Sigmoid colon (tissue), 4 donors: ENCODE data around the gene CDX1.

Experiments used
- CTCF ChIP-seq, 4 experiments: fragments of 450-650 bp in 3 of 4; fragments of 200-600 bp in 1 of 4; IDR thresholded peaks; one replicate each; pipeline ENCODE4 v1.5.1; 2016 to 2019; ENCODE audit warnings: antibody characterized with exemption in 4 of 4, mild to moderate bottlenecking in 3 of 4, moderate library complexity in 2 of 4
- EP300 ChIP-seq, 4 donors: sonication (generic); formaldehyde crosslinking; IDR thresholded peaks; one replicate each; pipeline ENCODE4 v1.6.1; 2017; ENCODE audit warnings: antibody characterized with exemption in 4 of 4

GRCh38 chr5:150178262-150178661 lies 11.7 kb downstream of the CDX1 start:
- TF ChIP-seq CTCF (IDR thresholded peaks at IDR 0.05) (no peak), EP300 (IDR thresholded peaks at IDR 0.05) (no peak)
